ENCODE measurements around the gene BCL2L15. TPM values are rescaled to one million over a fixed set of nuclear protein-coding genes. Genes with fewer than 3 reads are reported as not detected.

The BCL2L15 gene
- total and polyA plus RNA-seq, 2 donors (not counting 3 experiments of a cell fraction or from before 2014, with no cell fraction given) = 0.28 to 0.29 TPM

GRCh38 chr1:113875714-113876113, 11.7 kb downstream of the BCL2L15 start:
- BruUV-seq (replicated peaks) = no TSS peak
- no peaks in the 10 kb centered on the region for H3K27me3 ChIP-seq (ENCODE audit: control insufficient read depth in 2 of 2, insufficient read depth in 2 of 2, low read length in 2 of 2)
- intact Hi-C loops (cut with micrococcal nuclease) = no loop called here
- no peak overlapping the region for H2AFZ ChIP-seq (ENCODE audit: low read depth, low read length)
- dilution Hi-C loops (cut with MboI; ENCODE audit: extremely low pct_ligation_motif_present, low sequenced_read_pairs) = no loop called here
- H3K4me1 ChIP-seq (ENCODE audit: control insufficient read depth, extremely low read depth, insufficient read depth, low read length) = peaks cover 24% of the 10 kb centered on the region
- H3K27ac ChIP-seq (ENCODE audit: insufficient read depth, low read depth, low read length) = no peak overlapping the region
- no peaks in the 10 kb centered on the region for H3K79me2 ChIP-seq (ENCODE audit: control insufficient read depth, insufficient read depth, low read length)
- FAIRE-seq (no peak), DNase-seq (ENCODE audit: low read depth, low spot score) (no peak)
- H3K4me2 ChIP-seq (ENCODE audit: insufficient read depth, low read length) = no peak overlapping the region
- H4K20me1 ChIP-seq (replicated peaks; ENCODE audit: control insufficient read depth, extremely low read depth, insufficient read depth, low read length) = no peaks in the 10 kb centered on the region
- H3K9me3 ChIP-seq (replicated peaks; ENCODE audit: control insufficient read depth, insufficient read depth, low read length) = no peaks in the 10 kb centered on the region
- POLR2A ChIA-PET = no interaction called here
- peaks cover 2% of the 10 kb centered on the region for H3K9me1 ChIP-seq (replicated peaks; ENCODE audit: control insufficient read depth, extremely low read depth, insufficient read depth, low read length)
- H3K4me3 ChIP-seq (replicated peaks in 1 of 3; ENCODE audit: insufficient read depth in 1 of 3, low read depth in 1 of 3, low read length in 3 of 3) = no peak overlapping the region
- no peak overlapping the region for H3K9ac ChIP-seq (replicated peaks; ENCODE audit: extremely low read depth, insufficient read depth, low read length)
- CTCF ChIA-PET = interaction anchor here (0.9 to 1.4 kb wide), 4 partner anchors 9 to 41 kb away, joined by 3 to 5 read pairs (median 4); partner anchors contain the start of gene AP4B1
- no peaks in the 10 kb centered on the region for H3K36me3 ChIP-seq (ENCODE audit: control insufficient read depth in 2 of 2, extremely low read depth in 1 of 2, insufficient read depth in 2 of 2, low read length in 2 of 2)
- TF ChIP-seq POLR2A (IDR thresholded peaks at IDR 0.05; ENCODE audit: low read depth, low read length) (no peak), FOS (IDR thresholded peaks at IDR 0.05; ENCODE audit: borderline replicate concordance, insufficient read depth, low read length) (no peak), GATA2 (IDR thresholded peaks at IDR 0.05; ENCODE audit: insufficient read depth, insufficient read length, low read depth, low read length) (no peak), MYC (IDR thresholded peaks at IDR 0.05; ENCODE audit: low read depth, low read length) (no peak), EZH2 (IDR thresholded peaks at IDR 0.05; ENCODE audit: borderline replicate concordance, low read depth, low read length, severe bottlenecking) (no peak), JUN (IDR thresholded peaks at IDR 0.05; ENCODE audit: borderline replicate concordance, insufficient read depth, insufficient read length, low read depth) (no peak), CTCF (IDR thresholded peaks at IDR 0.05; ENCODE audit: extremely low read depth in 1 of 2, insufficient read depth in 1 of 2, low read depth in 1 of 2, low read length in 2 of 2) (no peak), POLR2AphosphoS5 (IDR thresholded peaks at IDR 0.05; ENCODE audit: insufficient read depth, low read depth, low read length) (no peak)
- TF ChIP-seq, protein P1, sequence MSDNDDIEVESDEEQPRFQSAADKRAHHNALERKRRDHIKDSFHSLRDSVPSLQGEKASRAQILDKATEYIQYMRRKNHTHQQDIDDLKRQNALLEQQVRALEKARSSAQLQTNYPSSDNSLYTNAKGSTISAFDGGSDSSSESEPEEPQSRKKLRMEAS (IDR thresholded peaks at IDR 0.05; ENCODE audit: insufficient read depth, insufficient read length) = no peak

Measured in endothelial cell of umbilical vein (primary cell).